Nephron (organoid): ENCODE results near the gene UFC1.
A peak's percentile ranks its signal among the peaks of the same experiment; 100 is the strongest.

Experiments used
- H3K27ac Mint-ChIP-seq, 3 experiments: 2 replicates each; pipeline ENCODE4 v1.8.0; 2020; ENCODE audit warnings: mixed read lengths in 3 of 3, mild to moderate bottlenecking in 2 of 3, moderate library complexity in 1 of 3
- H3K27me3 Mint-ChIP-seq: 2 replicates; pipeline ENCODE4 v1.8.0; 2021; ENCODE audit warnings: low read depth, mild to moderate bottlenecking, moderate library complexity, mixed read lengths
- H3K36me3 Mint-ChIP-seq: 2 replicates; pipeline ENCODE4 v1.8.0; 2020; ENCODE audit warnings: low read depth, mixed read lengths
- H3K4me1 Mint-ChIP-seq: 2 replicates; pipeline ENCODE4 v1.8.0; 2020; ENCODE audit warnings: mixed read lengths
- H3K4me3 Mint-ChIP-seq, 3 experiments: 2 replicates each; pipeline ENCODE4 v1.8.0; 2020; ENCODE audit warnings: mild to moderate bottlenecking in 3 of 3, mixed read lengths in 3 of 3, moderate library complexity in 2 of 3
- H3K9me3 Mint-ChIP-seq: 2 replicates; pipeline ENCODE4 v1.8.0; 2020; ENCODE audit warnings: mixed read lengths
- CTCF ChIP-seq, 3 experiments: fragments of 200-600 bp; sonication (generic); IDR thresholded peaks; one replicate each; pipeline ENCODE4 v1.5.0; 2021; ENCODE audit warnings: antibody characterized with exemption in 3 of 3; ENCODE audit not compliant: unreplicated experiment in 3 of 3

The UFC1 gene

GRCh38 chr1:161139766-161140165, 14.0 kb upstream of the UFC1 start:
- Mint-ChIP-seq H3K27ac (no peak overlapping the region), H3K4me3 (no peak overlapping the region), H3K4me1 (peaks cover 31% of the 10 kb centered on the region), H3K9me3 (no peaks in the 10 kb centered on the region), H3K36me3 (no peaks in the 10 kb centered on the region), H3K27me3 (no peaks in the 10 kb centered on the region)
- peak; percentile 49 to 60 (median 50) for TF ChIP-seq CTCF (IDR thresholded peaks at IDR 0.05; ENCODE audit: unreplicated experiment in 3 of 3)

- H3K36me3 Mint-ChIP-seq, result no peaks in the 10 kb centered on the region
- no peak overlapping the region for H3K27ac Mint-ChIP-seq
- TF ChIP-seq CTCF (IDR thresholded peaks at IDR 0.05; ENCODE audit: unreplicated experiment in 3 of 3), result no peak
- no peaks in the 10 kb centered on the region for H3K9me3 Mint-ChIP-seq
- H3K4me1 Mint-ChIP-seq, result peaks cover 29% of the 10 kb centered on the region
- H3K4me3 Mint-ChIP-seq, result no peak overlapping the region
- no peaks in the 10 kb centered on the region for H3K27me3 Mint-ChIP-seq
Measured at GRCh38 chr1:161140755-161141400, 12.9 kb upstream of the UFC1 start.

- Mint-ChIP-seq H3K9me3 (no peaks in the 10 kb centered on the region), H3K36me3 (no peaks in the 10 kb centered on the region), H3K4me3 (no peak overlapping the region), H3K27me3 (no peaks in the 10 kb centered on the region), H3K4me1 (no peaks in the 10 kb centered on the region), H3K27ac (no peak overlapping the region)
- TF ChIP-seq CTCF (IDR thresholded peaks at IDR 0.05; ENCODE audit: unreplicated experiment in 3 of 3), result no peak
Measured at GRCh38 chr1:161145832-161146231, 7.9 kb upstream of the UFC1 start.

- Mint-ChIP-seq H3K4me1 (peaks cover 17% of the 10 kb centered on the region), H3K36me3 (peaks cover 24% of the 10 kb centered on the region), H3K4me3 (peak overlapping the region; percentile 91 to 98 (median 98)), H3K27ac (peak overlapping the region; percentile 99 to 100 (median 100)), H3K9me3 (no peaks in the 10 kb centered on the region), H3K27me3 (no peaks in the 10 kb centered on the region)
- no peak for TF ChIP-seq CTCF (IDR thresholded peaks at IDR 0.05; ENCODE audit: unreplicated experiment in 3 of 3)
Measured at GRCh38 chr1:161153176-161153575, 602 bp upstream of the UFC1 start.

- H3K36me3 Mint-ChIP-seq, result peaks cover 53% of the 10 kb centered on the region
- peaks cover 56% of the 10 kb centered on the region for H3K4me1 Mint-ChIP-seq
Measured at GRCh38 chr1:161157867-161158266, 4.1 kb downstream of the UFC1 start.

More at GRCh38 chr1:161157867-161158266, 4.1 kb downstream of the UFC1 start:
- peak overlapping the region; percentile 91 to 96 (median 92) for H3K4me3 Mint-ChIP-seq
- H3K27me3 Mint-ChIP-seq, result no peaks in the 10 kb centered on the region
- peak overlapping the region; percentile 88 to 95 (median 91) for H3K27ac Mint-ChIP-seq
- no peak for TF ChIP-seq CTCF (IDR thresholded peaks at IDR 0.05; ENCODE audit: unreplicated experiment in 3 of 3)
- no peaks in the 10 kb centered on the region for H3K9me3 Mint-ChIP-seq
